K562 (cell line): Measurements from ENCODE around the gene SEC24B.

ENCODE experiments used
- CTCF ChIP-seq, 3 experiments: IDR thresholded peaks in 2 of 3; conservative IDR thresholded peaks in 1 of 3; 2 replicates each; pipeline ENCODE4 v1.5.1; 2011 to 2012; ENCODE audit warnings: low read length in 3 of 3, mild to moderate bottlenecking in 3 of 3, control low read depth in 2 of 3, improper control_type of control experiment in 1 of 3, inconsistent platforms in 1 of 3, low read depth in 1 of 3, mixed read lengths in 1 of 3, moderate library complexity in 1 of 3; ENCODE audit not compliant: insufficient read depth in 2 of 3
- TRIM25 ChIP-seq: fragments of 450-650 bp; IDR thresholded peaks from 2 replicates; pipeline ENCODE4 v1.7.0; 2016; ENCODE audit warnings: borderline replicate concordance

DNA sequence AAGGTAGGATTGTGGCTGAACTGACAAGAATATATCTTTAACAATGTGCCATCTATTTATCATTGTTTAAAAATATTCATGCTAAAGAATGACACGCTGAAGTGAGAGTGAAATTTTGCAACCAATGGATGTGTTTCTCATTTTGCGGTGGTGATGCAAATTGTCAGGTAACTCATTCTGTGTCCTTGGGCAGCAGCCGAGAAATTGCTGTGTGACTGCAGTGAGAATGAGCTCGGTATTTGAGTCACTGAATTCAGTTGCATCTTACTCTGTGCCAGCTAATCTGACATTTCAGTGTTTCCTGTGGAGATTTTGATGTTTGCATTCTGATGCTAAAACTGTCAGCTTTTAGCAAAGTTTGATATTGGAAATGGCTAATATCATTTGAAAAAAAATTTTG lies 154.6 kb downstream of the SEC24B start:
- TF ChIP-seq CTCF (IDR thresholded peaks at IDR 0.05 in 2 of 3, conservative IDR thresholded peaks at IDR 0.05 in 1 of 3; ENCODE audit: insufficient read depth in 2 of 3, low read depth in 1 of 3, low read length in 3 of 3) (no peak), TRIM25 (no peak)
